ENCODE data around the gene ARHGEF2. TPM values are rescaled to one million over a fixed set of nuclear protein-coding genes. Genes with fewer than 3 reads are reported as not detected.

Gene ARHGEF2
- 220 TPM for polyA plus RNA-seq (2013, experiment 1 of 2; ENCODE audit: insufficient read length)
- 228 TPM for polyA plus RNA-seq (2013, experiment 2 of 2; ENCODE audit: insufficient read length)

DNA sequence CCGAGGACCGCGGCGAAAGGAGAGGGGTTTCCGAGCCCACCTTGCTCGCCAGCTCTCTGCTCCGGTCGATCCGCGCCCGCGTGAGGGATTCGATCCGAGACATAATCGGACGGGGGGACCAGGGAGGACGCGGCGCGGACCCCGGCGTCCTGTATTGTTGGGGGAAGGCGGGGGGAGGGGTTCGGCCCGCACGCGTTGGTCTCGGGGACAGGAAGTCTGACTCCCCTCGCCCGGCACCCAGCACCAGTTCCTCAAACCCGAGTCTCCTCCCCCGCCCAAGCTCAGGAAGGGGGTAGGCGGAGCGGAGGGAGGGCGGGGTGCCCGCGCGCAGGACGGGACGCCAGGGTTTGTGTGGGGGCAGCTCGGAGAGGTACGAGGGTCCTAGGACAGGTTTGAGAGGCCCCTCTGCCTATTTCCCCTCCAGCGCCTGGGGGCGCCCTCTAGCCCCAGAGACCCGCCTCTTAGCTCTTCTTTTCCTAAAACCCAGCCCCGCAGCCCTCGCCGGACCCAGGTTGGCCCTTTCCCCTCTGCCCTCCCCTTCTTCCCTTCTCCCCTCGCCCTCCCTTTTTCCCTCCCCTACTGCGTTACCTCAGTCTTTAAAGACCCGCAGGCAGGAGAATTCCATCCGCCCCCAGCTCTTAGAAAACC lies at the start of gene ARHGEF2:
Gene ARHGEF2, minus strand, starts transcription at position 223 of the 648 bp plus-strand sequence. Its CDS starts 120 bp downstream, at position 103.
- peak; percentile 84 for DNase-seq

GRCh38 chr1:156026588-156026987 lies 48.2 kb upstream of the ARHGEF2 start:
- no peak for DNase-seq

DNA sequence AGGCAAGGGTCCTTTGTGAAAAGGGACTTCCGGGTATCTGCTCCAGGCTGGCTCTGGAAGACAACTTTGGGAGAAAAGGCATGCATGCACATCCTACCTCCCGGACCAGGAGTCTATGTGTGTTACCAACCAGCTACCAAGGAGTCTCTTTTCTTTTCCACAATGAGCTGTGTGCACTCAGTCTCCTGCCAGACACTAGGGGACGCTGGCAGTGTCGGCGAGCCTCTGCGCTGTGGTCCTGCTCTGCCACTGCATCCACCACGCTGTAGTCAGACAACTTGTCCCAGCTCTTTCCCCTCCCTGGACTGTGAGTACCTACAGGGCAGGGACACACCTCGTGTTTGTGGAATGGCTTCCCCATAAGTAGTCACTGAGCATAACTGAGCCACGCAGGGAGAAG lies 47.5 kb upstream of the ARHGEF2 start:
- DNase-seq, result peak; percentile 49

DNA sequence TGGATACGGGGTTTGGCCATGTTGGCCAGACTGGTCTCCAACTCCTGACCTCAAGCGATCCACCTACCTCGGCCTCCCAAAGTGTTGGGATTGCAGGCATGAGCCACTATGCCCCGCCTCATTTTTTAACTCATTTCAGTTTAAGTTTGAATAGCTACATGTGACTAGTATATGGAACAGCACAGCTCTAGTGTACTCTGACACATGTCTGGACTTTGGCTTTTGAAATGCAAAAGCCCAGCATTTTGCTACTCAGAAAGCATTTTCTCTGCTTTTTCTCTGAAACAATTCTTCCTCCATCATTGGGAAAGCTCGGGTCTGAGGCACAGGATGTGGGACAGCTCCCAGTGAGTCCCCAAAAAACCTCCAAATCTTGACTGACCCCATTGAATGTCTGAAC lies 46.5 kb upstream of the ARHGEF2 start:
- DNase-seq, result no peak

- no peak for DNase-seq
Measured at GRCh38 chr1:156021954-156022353, 43.6 kb upstream of the ARHGEF2 start.

GRCh38 chr1:156021093-156021428 lies 42.7 kb upstream of the ARHGEF2 start:
- no peak for DNase-seq

GRCh38 chr1:156020293-156021092 lies 42.1 kb upstream of the ARHGEF2 start, which contains the start of gene SSR2:
Gene SSR2 (minus strand): TSS chr1:156020951. CDS start chr1:156020167, 784 bp downstream.
- peak; percentile 91 for DNase-seq

DNA sequence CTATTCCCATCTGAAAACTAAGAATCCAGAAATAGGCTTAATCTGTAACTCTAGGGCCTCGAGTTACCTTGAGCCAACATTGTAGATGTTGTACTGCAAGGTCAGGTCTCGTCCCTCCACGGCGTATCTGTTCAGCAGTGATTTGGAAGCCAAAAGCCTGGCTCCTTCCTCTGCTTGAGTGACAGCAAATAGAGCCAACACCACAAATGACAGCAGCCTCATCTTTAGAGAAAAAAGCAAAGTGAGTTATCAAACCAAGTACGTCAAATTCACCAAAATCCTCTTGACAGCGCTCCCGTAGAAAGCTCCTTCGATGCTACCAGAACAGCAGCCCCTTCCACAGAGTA lies 41.6 kb upstream of the ARHGEF2 start:
- DNase-seq, result no peak

DNA sequence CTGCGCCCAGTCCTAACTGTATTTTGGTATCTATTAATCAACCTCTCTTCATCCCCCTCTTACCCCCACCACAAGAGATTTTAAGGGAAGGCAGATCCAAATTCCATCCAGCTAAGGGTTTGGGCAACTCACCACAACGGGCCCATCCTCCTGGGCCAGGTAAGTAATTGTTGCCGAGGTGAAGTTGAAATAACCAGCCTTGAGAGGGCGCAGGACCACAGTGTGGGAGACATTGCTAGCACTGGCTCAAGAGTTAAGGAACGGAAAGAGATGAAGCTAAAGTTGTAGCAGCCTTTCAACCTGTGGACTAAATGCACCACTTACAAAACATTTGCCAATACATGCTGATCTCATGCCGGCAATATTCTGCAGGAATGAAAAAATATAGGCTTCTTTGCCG lies 36.5 kb upstream of the ARHGEF2 start:
- no peak for DNase-seq

DNA sequence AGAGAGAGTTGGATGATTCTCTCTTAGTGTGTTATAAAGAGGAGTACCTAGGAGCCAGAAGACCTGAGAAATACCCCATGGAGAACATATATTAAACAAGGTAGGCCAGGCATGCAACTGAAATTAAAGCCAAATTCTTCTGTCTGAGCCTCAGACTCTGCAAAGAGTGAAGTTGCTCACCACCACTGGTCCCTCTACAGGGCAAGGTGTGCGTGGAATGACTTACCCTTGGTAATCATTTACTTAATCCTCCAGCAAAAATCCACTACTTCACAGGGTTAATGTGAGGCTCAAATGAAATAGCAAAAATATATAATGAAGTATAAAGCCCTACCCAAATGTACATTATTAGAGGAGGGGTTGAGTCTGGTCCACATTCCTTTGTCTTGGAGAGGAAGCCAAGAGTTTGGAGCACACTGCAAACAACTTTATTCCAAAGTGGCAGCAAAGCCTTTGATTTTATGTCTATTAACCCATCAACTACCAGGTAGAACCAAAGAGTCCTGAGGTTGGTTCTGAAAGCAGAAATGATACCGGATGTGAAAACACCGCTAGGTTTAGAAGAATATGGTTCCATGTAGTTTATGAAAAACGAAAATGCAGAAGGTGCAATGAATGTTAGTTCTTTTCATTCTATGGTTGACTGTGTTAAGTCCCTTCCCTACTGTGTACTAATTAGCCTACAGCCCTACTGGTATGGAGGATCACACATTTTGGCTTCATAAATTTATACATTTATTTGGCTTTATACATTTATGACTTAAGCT lies 33.9 kb upstream of the ARHGEF2 start:
- no peak for DNase-seq

- no peak for DNase-seq
Measured at GRCh38 chr1:156009404-156009803, 31.1 kb upstream of the ARHGEF2 start.

DNA sequence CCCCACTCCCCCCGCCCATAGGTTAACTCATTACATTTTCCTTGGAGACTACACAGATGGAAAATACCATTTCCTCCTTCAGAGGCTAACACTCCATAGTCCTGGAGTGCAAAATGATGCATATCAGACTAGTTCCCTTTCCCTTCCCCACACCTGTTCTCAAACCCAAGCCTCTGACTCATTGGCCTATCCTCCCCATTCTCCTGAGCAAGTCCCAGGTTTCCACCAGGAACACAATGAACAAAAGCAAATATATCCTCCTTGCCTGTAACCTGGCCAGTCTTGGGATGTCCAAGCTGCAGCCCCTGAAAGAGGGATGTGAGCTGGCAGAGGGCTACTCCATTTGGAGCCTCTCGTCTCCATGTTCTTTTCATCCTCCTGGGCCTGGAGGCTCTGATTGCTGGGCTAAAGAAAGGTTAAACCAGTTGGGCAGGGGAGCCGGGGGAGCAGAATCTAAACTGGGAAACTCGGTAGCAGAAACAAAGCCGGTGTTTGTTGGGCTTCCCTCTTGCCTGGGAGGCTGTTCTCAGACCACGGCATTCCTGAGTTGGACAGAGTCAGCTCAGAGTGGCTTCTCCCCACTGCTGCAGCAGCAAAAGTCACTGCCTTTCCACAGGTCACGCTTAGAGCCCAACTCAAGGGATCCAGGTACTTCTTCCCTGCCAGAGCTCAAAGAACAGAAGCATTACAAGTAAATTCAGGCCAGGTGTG lies 28.5 kb upstream of the ARHGEF2 start:
- DNase-seq, result no peak

DNA sequence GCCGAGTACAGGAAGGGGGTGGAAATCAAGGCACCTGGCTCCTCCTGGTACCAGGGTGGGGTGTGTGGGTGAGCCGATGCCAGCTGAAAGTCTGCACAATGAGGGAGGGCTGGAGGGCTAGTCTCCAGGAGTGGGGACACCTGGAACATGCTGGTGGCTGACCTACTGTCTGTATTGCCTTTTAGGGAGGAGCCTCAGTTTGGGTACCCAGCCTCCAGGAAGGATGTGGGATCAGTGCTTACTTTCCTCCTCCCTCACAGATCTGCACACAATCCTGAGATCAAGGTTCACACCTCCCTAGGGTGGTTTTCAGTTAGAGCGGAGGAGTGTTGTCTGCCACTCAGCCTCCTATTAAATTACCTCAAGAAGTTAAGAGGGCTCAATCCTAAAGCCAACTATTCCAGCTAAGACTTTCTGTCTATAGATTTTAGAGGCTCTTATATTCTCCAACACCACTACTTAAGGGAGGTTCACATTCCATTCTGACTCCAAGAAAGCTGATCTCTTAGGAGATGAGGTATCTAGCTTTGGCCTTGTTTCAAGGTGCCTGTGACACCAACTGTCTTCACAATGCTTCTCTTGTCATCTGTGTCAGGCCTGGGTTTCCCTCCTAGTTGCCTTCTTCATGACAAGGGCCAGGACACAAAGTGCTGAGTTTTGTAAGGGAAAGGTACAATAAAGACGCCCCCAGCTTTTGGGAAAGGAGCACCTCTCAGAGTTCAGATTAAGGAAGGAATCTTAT lies 26.7 kb upstream of the ARHGEF2 start:
- no peak for DNase-seq

- no peak for DNase-seq
Measured at GRCh38 chr1:156003923-156004188, 25.5 kb upstream of the ARHGEF2 start.

GRCh38 chr1:156002188-156002911 lies 24.0 kb upstream of the ARHGEF2 start:
- DNase-seq, result no peak

- DNase-seq, result peak; percentile 62
Measured at GRCh38 chr1:156001662-156002171, 23.4 kb upstream of the ARHGEF2 start.

DNA sequence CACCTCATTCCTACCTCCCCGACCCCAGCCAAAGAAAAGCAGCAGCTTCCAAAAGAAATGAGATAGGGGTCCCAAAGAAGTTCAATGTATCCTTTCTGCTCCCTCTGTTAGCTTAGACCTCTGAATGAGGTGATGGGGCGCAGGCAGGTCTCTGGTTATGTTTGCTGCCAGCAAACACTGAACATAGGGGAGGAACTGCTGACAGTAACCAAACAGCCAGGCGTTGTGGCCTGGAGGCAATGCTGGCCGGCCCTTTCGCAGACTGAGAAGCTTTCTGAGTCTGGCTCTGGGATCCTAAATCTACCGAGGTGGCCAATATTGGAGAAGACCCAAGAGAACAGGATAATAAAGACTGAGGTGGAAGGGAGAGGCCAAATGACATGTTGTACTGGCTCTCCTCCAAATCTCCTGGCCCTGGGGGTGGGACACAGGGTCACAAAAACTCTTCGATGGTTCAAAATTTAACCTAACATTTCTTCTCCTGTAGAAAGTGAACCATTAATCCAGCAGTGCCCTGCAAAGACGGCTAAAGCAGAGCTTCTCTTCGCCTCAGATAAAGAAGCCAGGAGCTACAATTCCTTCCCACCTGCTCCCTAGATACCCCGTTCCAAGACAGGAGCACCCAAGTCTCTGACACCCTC lies 22.8 kb upstream of the ARHGEF2 start:
- DNase-seq, result no peak

- DNase-seq, result no peak
Measured at GRCh38 chr1:155999964-156000363, 21.6 kb upstream of the ARHGEF2 start.

DNA sequence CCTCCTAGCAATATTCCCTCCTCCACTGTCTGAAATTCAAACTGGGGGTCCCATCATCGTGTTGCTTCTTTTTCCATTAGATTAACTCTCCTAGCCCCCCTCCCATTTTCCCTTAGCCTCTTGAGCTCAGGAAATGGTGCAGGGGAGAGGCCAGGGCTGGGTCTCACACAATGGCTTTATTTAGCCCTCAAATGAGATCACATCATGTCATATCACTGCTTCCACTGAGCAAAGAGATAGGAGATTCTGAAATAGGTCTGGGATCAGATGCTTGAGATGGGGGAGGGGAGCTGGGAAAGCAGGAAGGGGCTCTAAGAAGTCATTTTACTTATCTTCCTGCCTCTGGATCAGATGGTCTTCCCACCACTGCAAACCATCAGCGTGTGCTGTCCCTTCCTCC lies 17.8 kb upstream of the ARHGEF2 start:
- no peak for DNase-seq

- DNase-seq, result no peak
Measured at GRCh38 chr1:155993595-155993994, 15.2 kb upstream of the ARHGEF2 start.

All from fibroblast of skin of scalp (primary cell).